Activated CD8-positive, alpha-beta memory T cell treated with anti-CD3 and anti-CD28 coated beads for 1 hour (primary cell): Measurements from ENCODE around the gene ZNF443.
"Not testable (repeated sequence)": the region's sequence is repeated elsewhere in the genome, so short reads cannot be mapped to it uniquely, and the experiment has no call there.

ENCODE experiments used
- DNase-seq, 2 donors: peaks; one replicate each; pipeline ENCODE4 v3.0.0-alpha.2; 2020; ENCODE audit warnings: low read depth in 1 of 2; ENCODE audit errors: extremely low read depth in 1 of 2

Gene ZNF443

DNA sequence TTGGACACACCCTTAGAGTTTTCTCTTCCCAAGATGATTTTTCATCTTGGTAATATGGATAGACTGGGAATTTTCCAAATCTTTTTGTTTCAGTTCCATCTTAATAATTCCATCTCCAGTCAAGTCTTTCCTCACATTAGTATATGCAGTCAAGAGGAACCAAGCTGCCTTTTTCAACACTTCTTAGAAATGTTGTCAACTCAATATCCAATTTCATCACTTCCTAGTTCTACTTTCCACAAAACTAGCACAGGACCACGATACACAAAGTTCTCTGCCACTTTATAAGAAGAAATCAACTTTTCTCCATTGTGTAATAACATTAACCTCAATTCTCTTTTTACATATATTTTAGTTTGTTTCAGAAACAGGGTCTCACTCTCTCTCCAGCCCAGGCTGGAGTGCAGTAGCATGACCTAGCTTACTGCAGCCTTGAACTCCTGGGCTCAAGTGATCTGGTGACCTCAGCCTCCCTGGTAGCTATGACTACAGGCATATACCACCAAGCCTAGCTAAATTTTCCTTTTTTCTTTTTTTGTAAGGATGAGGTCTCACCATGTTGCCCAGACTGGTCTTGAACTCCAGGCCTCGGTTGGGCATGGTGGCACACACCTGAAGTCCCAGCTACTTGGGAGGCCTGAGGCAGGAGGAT lies 15.5 kb downstream of the ZNF443 start:
- DNase-seq: no peak

GRCh38 chr19:12417273-12417672 lies 23.5 kb downstream of the ZNF443 start:
- DNase-seq: not testable (repeated sequence)

- DNase-seq: no peak
Observed at GRCh38 chr19:12411893-12412292, 28.9 kb downstream of the ZNF443 start.

DNA sequence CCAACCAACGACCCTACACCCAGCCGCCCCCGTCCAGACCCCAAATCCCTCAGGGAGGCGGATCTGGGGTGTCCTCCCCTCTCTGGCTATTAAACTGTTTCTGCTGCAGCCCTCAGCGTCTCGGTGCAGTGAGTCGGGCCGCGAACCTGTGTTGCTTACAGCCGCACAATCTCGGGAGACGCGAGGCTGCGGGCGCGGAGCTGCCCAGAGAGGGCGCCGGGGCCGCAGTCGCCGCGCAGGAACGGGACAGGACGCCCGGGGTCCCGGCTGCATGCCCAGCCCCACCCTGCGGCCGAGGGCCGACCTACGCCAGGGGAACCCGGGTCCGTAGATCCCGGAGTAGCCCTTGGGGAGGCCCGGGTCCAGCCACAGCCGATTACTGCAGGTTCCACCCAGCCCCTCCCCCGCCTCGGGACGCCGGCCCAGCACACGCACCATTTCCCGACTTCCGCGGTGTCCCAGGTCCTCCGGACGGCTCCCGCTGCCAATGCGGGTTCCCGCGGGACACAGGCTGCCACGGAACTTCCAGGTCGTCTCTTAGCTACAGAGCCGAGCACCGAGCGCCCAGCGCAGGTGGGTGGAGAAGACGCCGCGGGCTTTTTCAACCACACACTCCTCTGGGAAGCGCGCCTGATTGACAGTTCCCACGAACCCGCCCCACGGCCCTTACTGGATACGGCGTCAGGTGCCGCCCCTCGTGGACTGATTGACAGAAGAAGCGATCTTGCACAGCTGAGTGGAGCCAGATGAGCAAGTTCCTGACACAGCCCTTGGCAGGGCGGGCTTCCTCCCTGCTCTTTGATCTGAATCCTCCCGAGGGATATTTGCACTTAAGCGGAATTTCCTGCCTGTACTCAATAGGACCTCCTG lies 40.0 kb downstream of the ZNF443 start, which contains the start of gene ZNF799:
Gene ZNF799, minus strand, starts transcription at position 639 of the 870 bp plus-strand sequence. Its CDS starts 201 bp downstream, at position 438.
- peak; percentile 46 to 68 for DNase-seq

GRCh38 chr19:12399901-12400632 lies 40.8 kb downstream of the ZNF443 start:
- not testable (repeated sequence) for DNase-seq

GRCh38 chr19:12391148-12391547 lies 49.7 kb downstream of the ZNF443 start:
- DNase-seq: not testable (repeated sequence)

GRCh38 chr19:12386365-12386764 lies 54.5 kb downstream of the ZNF443 start:
- not testable (repeated sequence) for DNase-seq

DNA sequence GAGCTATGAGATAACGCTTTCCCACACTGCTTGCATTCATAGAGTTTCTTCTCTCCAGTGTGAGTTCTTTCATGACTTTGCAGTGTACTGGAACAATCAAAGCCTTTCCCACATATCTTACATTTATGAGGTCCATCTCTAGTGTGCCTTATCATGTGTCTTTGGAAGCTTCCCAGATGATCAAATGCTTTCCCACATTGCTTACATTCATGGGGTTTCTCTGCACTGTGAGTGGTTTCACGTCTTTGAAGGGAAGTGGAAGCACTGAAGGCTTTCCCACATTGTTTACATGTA lies 60.4 kb downstream of the ZNF443 start:
- DNase-seq: no peak

- no peak for DNase-seq
Observed at GRCh38 chr19:12379732-12380443, 60.9 kb downstream of the ZNF443 start.
